ENCODE measurements around the gene PARL. TPM values are rescaled to one million over a fixed set of nuclear protein-coding genes. Genes with fewer than 3 reads are reported as not detected.
A peak's percentile ranks its signal among the peaks of the same experiment; 100 is the strongest.

PARL gene
- total and polyA plus RNA-seq, 9 of the 15 experiments (the other 6 are each of a cell fraction or from before 2014, with no cell fraction given), result 39.5 to 82.4 (median 57.4) TPM

- H3K4me1 ChIP-seq (replicated peaks in 1 of 2; ENCODE audit: control insufficient read depth in 2 of 2, insufficient read depth in 2 of 2, low read length in 2 of 2), result peaks cover 0 to 4% of the 10 kb centered on the region in 2 experiments; a peak in 2 of 5 replicates
- WGBS (ENCODE audit: insufficient coverage, low coverage, missing lambda C conversion rate), result 65% methylated on average over 5 of the region's 5 CpGs
- no peak overlapping the region for H3K4me3 ChIP-seq
- FAIRE-seq (no peak), ATAC-seq (no peak), DNase-seq (ENCODE audit: extremely low read depth in 1 of 4, low spot score in 3 of 4) (no peak)
- no peaks in the 10 kb centered on the region for H3K27me3 ChIP-seq (ENCODE audit: control insufficient read depth in 2 of 2, insufficient read depth in 2 of 2, low read length in 2 of 2)
- intact Hi-C loops (cut with micrococcal nuclease), result no loop called here
- no peaks in the 10 kb centered on the region for H3K9me3 ChIP-seq (replicated peaks; ENCODE audit: control insufficient read depth, insufficient read depth, low read depth, low read length)
- peaks cover 5% of the 10 kb centered on the region for H3K9me1 ChIP-seq (ENCODE audit: control insufficient read depth, insufficient read depth, low read length)
- POLR2A ChIA-PET, result no interaction called here
- no peaks in the 10 kb centered on the region for H4K20me1 ChIP-seq (replicated peaks; ENCODE audit: control insufficient read depth, insufficient read depth, low read length)
- TF ChIP-seq RAD21 (CRISPR knock-in tag; conservative IDR thresholded peaks at IDR 0.05 in 1 of 2, IDR thresholded peaks at IDR 0.05 in 1 of 2) (peak in 1 of 2 experiments; percentile 24; a peak in 1 of 4 replicates), PYGO2 (tag; IDR thresholded peaks at IDR 0.05) (no peak)
- no peak overlapping the region for H2AFZ ChIP-seq (ENCODE audit: low read depth, low read length)
- no peaks in the 10 kb centered on the region for H3K79me2 ChIP-seq (ENCODE audit: control insufficient read depth, insufficient read depth, low read length)
- in situ Hi-C loops (cut with MboI), result no loop called here
- CTCF ChIA-PET (ENCODE audit: low intra/inter-chr PET ratio), result no interaction called here
- peaks cover 12% of the 10 kb centered on the region; the same call in 1 of the 3 replicates for H3K36me3 ChIP-seq (ENCODE audit: control insufficient read depth, insufficient read depth, low read length)
- no peak overlapping the region for H3K27ac ChIP-seq (ENCODE audit: extremely low read depth, low read depth, low read length)
- no peak overlapping the region for H3K4me2 ChIP-seq (ENCODE audit: insufficient read depth, low read length)
- H3K9ac ChIP-seq (ENCODE audit: insufficient read depth in 1 of 2, low read depth in 2 of 2, low read length in 2 of 2), result no peak overlapping the region
- no TSS peak for BruUV-seq (replicated peaks)
Observed at GRCh38 chr3:183823963-183824362, 60.7 kb downstream of the PARL start.

GRCh38 chr3:183822631-183823030 lies 62.0 kb downstream of the PARL start:
- Histone ChIP-seq H3K27me3 (ENCODE audit: control insufficient read depth in 2 of 2, insufficient read depth in 2 of 2, low read length in 2 of 2) (no peaks in the 10 kb centered on the region), H3K79me2 (ENCODE audit: control insufficient read depth, insufficient read depth, low read length) (no peaks in the 10 kb centered on the region), H3K36me3 (ENCODE audit: control insufficient read depth, insufficient read depth, low read length) (no peaks in the 10 kb centered on the region), H3K4me1 (replicated peaks in 1 of 2; ENCODE audit: control insufficient read depth in 2 of 2, insufficient read depth in 2 of 2, low read length in 2 of 2) (peaks cover 0 to 4% of the 10 kb centered on the region in 2 experiments; a peak in 2 of 5 replicates), H3K9me1 (ENCODE audit: control insufficient read depth, insufficient read depth, low read length) (peaks cover 5% of the 10 kb centered on the region), H3K9ac (ENCODE audit: insufficient read depth in 1 of 2, low read depth in 2 of 2, low read length in 2 of 2) (no peak overlapping the region), H3K27ac (ENCODE audit: extremely low read depth, low read depth, low read length) (no peak overlapping the region), H3K4me2 (ENCODE audit: insufficient read depth, low read length) (no peak overlapping the region), H4K20me1 (replicated peaks; ENCODE audit: control insufficient read depth, insufficient read depth, low read length) (no peaks in the 10 kb centered on the region), H2AFZ (ENCODE audit: low read depth, low read length) (no peak overlapping the region), H3K9me3 (replicated peaks; ENCODE audit: control insufficient read depth, insufficient read depth, low read depth, low read length) (no peaks in the 10 kb centered on the region), H3K4me3 (no peak overlapping the region)
- intact Hi-C loops (cut with micrococcal nuclease) (no loop called here), in situ Hi-C loops (cut with MboI) (no loop called here)
- ATAC-seq (no peak), FAIRE-seq (no peak), DNase-seq (ENCODE audit: extremely low read depth in 1 of 4, low spot score in 3 of 4) (no peak)
- 82% methylated on average over 13 of the region's 13 CpGs for WGBS (ENCODE audit: insufficient coverage, low coverage, missing lambda C conversion rate)
- ChIA-PET POLR2A (interaction anchor here (0.8 to 1.2 kb wide), 4 partner anchors 9 to 22 kb away, joined by 3 to 6 read pairs (median 4); no protein-coding TSS in a partner anchor), CTCF (ENCODE audit: low intra/inter-chr PET ratio) (no interaction called here)
- BruUV-seq (replicated peaks), result no TSS peak
- peak; percentile 81 for TF ChIP-seq ZBTB33 (CRISPR knock-in tag; IDR thresholded peaks at IDR 0.05)
- no peak for TF ChIP-seq ZNF224 (CRISPR knock-in tag; IDR thresholded peaks at IDR 0.05)
- TF ChIP-seq GABPB1 (CRISPR knock-in tag; IDR thresholded peaks at IDR 0.05), result 0 out of 2 replicates have a peak, but pooled peaks have one; percentile 26
